C4-2B (cell line): ENCODE results near the gene TRPV4.

Experiments used
- H3K27ac ChIP-seq: fragments of 450-650 bp; 2 replicates; pipeline ENCODE4 v1.5.1; 2017
- CTCF ChIP-seq: fragments of 450-650 bp; conservative IDR thresholded peaks from 2 replicates; pipeline ENCODE4 v1.5.1; 2017; ENCODE audit warnings: mild to moderate bottlenecking
- ZFX ChIP-seq: fragments of 450-650 bp; IDR thresholded peaks from 2 replicates; pipeline ENCODE4 v1.6.1; 2017

Gene TRPV4

GRCh38 chr12:109735825-109736551 lies 97.2 kb downstream of the TRPV4 start:
- H3K27ac ChIP-seq, result no peak overlapping the region
- no peak for TF ChIP-seq ZFX
- no peak for TF ChIP-seq CTCF

- TF ChIP-seq CTCF (no peak), ZFX (no peak)
- no peak overlapping the region for H3K27ac ChIP-seq
Measured at GRCh38 chr12:109735051-109735521, 98.1 kb downstream of the TRPV4 start.

GRCh38 chr12:109734219-109735000 lies 98.8 kb downstream of the TRPV4 start:
- TF ChIP-seq ZFX, result no peak
- no peak for TF ChIP-seq CTCF
- no peak overlapping the region for H3K27ac ChIP-seq
